ENCODE measurements around the gene EML1.
A peak's percentile ranks its signal among the peaks of the same experiment; 100 is the strongest.

DNA sequence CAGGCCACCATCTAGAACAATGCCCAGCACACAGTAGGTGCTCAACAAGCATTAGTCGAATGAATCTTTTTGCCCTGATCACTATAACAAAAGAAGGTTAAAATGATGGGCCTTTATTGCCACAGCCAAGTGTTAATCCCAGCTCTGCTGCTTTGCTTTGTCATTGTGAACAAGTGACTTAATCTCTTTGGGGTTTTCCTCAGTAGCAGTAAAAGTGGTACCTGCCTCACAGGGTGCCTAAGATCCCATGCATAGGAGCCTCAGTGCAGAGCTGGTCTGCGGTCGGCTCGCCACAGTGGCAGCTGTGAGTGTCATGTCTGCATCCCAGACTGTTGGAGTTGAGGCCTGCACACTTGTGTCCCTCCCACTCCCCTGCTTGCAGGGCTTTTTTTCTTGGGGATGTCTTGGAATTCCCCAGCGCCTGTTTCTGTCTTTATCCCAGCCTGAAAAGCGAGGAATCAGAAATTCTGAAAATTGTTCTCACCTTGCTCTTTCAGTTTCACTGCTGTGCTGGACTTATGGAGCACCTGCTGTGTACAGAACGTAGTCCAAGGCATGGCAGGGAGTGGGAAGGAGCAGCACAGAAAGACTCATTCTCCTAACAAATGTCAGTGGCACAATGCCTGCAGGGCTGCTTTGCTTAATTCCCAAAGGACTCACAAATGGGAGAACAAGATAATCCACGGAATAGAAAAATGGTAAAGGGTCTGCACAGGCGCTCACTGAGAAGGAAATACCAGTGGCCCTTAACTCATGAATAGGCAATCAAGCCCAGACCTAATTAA lies 90.8 kb downstream of the EML1 start:
- TF ChIP-seq, protein P1, sequence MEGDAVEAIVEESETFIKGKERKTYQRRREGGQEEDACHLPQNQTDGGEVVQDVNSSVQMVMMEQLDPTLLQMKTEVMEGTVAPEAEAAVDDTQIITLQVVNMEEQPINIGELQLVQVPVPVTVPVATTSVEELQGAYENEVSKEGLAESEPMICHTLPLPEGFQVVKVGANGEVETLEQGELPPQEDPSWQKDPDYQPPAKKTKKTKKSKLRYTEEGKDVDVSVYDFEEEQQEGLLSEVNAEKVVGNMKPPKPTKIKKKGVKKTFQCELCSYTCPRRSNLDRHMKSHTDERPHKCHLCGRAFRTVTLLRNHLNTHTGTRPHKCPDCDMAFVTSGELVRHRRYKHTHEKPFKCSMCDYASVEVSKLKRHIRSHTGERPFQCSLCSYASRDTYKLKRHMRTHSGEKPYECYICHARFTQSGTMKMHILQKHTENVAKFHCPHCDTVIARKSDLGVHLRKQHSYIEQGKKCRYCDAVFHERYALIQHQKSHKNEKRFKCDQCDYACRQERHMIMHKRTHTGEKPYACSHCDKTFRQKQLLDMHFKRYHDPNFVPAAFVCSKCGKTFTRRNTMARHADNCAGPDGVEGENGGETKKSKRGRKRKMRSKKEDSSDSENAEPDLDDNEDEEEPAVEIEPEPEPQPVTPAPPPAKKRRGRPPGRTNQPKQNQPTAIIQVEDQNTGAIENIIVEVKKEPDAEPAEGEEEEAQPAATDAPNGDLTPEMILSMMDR (IDR thresholded peaks at IDR 0.05), result no peak
- TF ChIP-seq EZH2 (IDR thresholded peaks at IDR 0.05) (no peak), EZH2phosphoT487 (IDR thresholded peaks at IDR 0.05) (peak; percentile 62)

Data from neural progenitor cell (in vitro differentiated cells).